GM21423 (cell line): ENCODE data around the gene KCNS1.

Experiments used
- ATAC-seq: cut with Tn5 transposase; IDR thresholded peaks from one replicate; pipeline ENCODE4 v1.9.1; 2021; ENCODE audit warnings: mild to moderate bottlenecking, moderate library complexity; ENCODE audit not compliant: unreplicated experiment

KCNS1 gene

GRCh38 chr20:45051204-45052060, 49.5 kb downstream of the KCNS1 start:
- ATAC-seq: no peak

- no peak for ATAC-seq
Observed at GRCh38 chr20:45049904-45050471, 50.9 kb downstream of the KCNS1 start.

DNA sequence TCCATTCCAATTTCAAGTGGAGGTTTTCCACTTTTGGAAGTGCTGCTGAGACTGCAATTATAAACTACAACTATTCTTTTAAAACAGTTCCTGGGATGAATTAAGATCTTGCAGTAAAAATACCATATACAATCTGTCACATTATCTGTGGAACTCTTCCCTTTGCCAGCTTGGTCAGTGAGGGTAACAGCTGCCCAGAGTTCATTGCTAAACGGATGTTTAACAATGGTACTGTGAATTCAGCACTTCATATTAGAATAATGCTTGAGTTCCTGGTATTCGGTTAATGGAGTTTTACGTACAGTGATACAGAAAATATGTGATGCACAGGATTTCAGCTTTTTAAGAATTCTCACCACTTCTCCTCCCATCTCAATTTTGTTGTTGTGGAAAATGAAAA, 51.5 kb downstream of the KCNS1 start:
- ATAC-seq: no peak

- ATAC-seq: no peak
Observed at GRCh38 chr20:45047581-45048119, 53.3 kb downstream of the KCNS1 start.

DNA sequence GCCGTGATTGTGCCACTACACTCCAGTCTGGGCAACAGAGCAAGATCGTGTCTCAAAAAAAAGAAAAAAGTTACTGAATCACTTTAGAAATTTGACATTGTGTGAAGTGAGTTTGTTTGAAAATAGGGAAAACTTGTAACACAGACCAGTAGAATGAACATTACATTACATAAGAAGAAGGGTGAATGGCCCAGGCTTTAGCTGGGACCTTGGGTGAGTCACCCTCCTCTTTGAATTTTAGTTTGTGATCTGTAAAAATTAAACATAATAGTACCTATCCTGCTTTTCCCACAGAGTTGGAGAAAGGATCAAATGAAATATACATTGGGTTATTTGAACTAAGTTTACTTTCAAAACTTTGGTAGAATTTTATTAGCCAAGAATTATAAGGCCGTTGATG, 56.3 kb downstream of the KCNS1 start:
- no peak for ATAC-seq

DNA sequence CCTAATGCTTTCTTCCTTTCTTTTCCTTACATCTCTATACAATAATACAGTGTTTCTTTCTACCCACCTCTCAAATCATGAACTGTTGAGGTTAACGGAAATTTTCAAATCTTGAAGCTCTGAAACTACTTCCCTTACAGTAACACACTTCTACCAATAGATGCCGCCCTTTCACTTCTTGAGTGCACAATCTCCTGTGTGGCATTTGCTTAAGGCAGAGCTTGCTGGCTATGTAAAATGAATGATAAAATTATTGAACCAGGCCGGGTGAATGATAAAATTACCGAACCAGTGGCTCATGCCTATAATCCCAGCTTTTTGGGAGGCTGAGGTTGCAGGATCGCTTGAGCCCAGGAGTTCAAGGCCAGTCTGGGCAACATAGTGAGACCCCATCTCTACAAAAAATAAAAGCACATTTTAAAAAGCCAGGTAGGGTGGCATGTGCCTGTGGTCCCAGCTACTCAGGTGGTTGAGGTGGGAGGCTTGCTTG, 56.8 kb downstream of the KCNS1 start:
- ATAC-seq: peak; percentile 67

DNA sequence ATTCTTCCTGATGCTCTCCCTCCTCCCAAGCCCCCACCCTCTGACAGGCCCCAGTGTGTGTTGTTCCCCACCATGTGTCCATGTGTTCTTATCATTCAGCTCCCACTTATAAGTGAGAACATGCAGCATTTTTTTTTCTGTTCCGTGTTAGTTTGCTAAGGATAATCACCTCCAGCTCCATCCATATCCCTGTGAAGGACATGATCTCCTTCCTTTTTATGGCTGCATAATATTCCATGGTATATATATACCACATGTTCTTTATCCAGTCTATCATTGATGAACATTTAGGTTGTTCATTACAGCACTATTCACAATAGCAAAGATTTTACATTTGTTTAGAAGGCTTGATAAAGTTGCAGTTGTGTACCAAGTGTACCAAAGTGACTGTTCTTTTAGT, 57.9 kb downstream of the KCNS1 start:
- no peak for ATAC-seq
